WI38 (cell line): ENCODE data around the gene SLC24A3.
A peak's percentile ranks its signal among the peaks of the same experiment; 100 is the strongest.

Experiments used
- H3K4me3 ChIP-seq: 2 replicates; pipeline ENCODE4 v1.5.1; 2011; ENCODE audit warnings: low read depth, mild to moderate bottlenecking, control low read depth, low read length
- TF ChIP-seq, protein P1 (sequence below): IDR thresholded peaks from 2 replicates; pipeline ENCODE4 v1.5.1; 2012; ENCODE audit warnings: low read depth, mild to moderate bottlenecking, control low read depth, low read length

SLC24A3 gene

GRCh38 chr20:19679900-19680495 lies 467.6 kb downstream of the SLC24A3 start:
- TF ChIP-seq, protein P1, sequence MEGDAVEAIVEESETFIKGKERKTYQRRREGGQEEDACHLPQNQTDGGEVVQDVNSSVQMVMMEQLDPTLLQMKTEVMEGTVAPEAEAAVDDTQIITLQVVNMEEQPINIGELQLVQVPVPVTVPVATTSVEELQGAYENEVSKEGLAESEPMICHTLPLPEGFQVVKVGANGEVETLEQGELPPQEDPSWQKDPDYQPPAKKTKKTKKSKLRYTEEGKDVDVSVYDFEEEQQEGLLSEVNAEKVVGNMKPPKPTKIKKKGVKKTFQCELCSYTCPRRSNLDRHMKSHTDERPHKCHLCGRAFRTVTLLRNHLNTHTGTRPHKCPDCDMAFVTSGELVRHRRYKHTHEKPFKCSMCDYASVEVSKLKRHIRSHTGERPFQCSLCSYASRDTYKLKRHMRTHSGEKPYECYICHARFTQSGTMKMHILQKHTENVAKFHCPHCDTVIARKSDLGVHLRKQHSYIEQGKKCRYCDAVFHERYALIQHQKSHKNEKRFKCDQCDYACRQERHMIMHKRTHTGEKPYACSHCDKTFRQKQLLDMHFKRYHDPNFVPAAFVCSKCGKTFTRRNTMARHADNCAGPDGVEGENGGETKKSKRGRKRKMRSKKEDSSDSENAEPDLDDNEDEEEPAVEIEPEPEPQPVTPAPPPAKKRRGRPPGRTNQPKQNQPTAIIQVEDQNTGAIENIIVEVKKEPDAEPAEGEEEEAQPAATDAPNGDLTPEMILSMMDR: no peak
- no peak overlapping the region for H3K4me3 ChIP-seq

- no peak overlapping the region for H3K4me3 ChIP-seq
- TF ChIP-seq, protein P1: no peak
Observed at GRCh38 chr20:19682249-19682648, 469.8 kb downstream of the SLC24A3 start.

DNA sequence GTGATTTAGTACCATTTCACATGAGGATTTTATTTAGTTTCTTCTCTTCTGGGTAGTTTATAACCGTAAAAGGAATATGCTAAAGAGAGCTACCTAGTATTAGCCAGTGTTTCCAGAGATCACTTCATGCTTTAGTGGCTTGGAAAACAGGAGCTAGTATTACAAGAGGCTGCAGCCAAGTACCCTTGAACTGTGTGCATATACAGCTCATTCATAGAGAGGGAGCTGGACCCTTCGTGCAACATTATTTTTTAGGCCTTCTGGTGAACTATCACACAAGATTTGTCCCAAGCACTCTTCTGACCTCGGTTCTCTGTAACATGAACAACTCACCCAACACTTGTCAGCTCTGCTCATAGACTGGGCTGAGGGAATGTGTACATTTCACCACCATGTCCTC lies 470.7 kb downstream of the SLC24A3 start:
- no peak overlapping the region for H3K4me3 ChIP-seq
- TF ChIP-seq, protein P1: no peak

DNA sequence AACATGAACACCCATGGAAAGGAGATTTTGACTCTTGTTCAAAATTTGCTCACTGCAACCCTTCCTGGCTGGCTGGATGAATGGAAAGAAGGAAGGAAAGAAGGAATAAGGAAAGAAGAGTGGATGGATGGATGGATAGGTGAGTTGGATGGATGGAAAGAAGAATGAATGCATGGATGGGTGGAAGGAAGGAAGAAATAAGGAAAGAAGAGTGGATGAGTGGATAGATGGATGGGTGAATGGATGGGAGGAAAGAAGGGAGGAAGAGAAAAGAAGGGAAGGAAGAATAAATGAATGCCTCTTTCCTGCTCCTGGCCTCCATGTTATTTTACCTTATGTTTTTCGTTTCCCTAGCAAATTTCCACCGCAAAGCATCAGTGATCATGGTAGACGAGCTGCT lies 471.4 kb downstream of the SLC24A3 start:
- no peak overlapping the region for H3K4me3 ChIP-seq
- TF ChIP-seq, protein P1: no peak

DNA sequence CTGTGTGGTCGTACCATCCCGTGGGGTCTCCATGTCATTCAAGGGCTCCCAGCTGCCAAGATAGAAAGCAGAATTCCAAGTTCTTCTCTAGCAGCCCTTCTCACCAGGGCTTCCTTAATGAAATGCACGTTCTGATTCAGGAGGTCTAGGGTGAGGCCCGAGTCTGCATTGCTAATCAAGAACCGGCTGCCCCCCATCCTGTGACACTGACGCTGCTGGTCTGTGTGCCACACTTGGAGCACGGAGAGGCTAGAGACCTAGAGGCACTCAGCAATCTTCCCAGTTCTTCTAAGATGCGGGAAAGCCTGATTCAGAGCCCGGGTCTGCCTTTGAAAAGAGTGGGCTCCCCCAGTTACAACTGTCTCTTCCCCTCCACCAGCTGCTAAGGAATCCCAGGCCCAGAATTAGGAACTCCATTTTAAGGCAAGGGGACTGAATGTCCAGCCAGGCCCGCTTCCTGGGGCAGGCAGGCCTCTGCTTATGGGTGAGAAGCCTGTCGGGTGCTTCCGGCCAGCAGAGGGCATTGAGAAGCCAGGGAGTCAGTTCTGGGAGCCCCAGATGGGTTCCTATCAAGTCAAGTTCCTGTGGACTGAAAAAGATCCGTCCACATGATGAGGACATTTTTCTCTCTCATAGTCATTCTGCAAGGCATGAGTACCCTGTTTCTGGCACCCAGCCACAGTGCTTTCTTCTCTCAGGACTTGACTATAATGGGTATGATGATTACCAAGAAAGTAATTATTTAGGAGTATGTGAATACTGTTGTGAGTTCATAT lies 475.8 kb downstream of the SLC24A3 start:
- TF ChIP-seq, protein P1: peak; percentile 76
- H3K4me3 ChIP-seq: no peak overlapping the region

GRCh38 chr20:19690462-19690861 lies 478.0 kb downstream of the SLC24A3 start:
- TF ChIP-seq, protein P1: no peak
- no peak overlapping the region for H3K4me3 ChIP-seq

- H3K4me3 ChIP-seq: no peak overlapping the region
- TF ChIP-seq, protein P1: no peak
Observed at GRCh38 chr20:19691125-19691524, 478.7 kb downstream of the SLC24A3 start.
